Glutamatergic neuron (in vitro differentiated cells): ENCODE data around the gene PGP. TPM values are rescaled to one million over a fixed set of nuclear protein-coding genes. Genes with fewer than 3 reads are reported as not detected.

Experiments used
- DNase-seq: peaks from one replicate; pipeline ENCODE4 v3.0.0; 2022
- H3K27ac Mint-ChIP-seq: one replicate; pipeline ENCODE4 v1.8.0; 2020; ENCODE audit warnings: mild to moderate bottlenecking, mixed read lengths, inconsistent platforms; ENCODE audit not compliant: unreplicated experiment
- H3K27me3 Mint-ChIP-seq: one replicate; pipeline ENCODE4 v1.8.0; 2020; ENCODE audit warnings: mild to moderate bottlenecking, moderate library complexity, mixed read lengths, inconsistent platforms; ENCODE audit not compliant: unreplicated experiment
- H3K36me3 Mint-ChIP-seq: one replicate; pipeline ENCODE4 v1.8.0; 2020; ENCODE audit warnings: mild to moderate bottlenecking, mixed read lengths, inconsistent platforms; ENCODE audit not compliant: unreplicated experiment
- H3K4me1 Mint-ChIP-seq: one replicate; pipeline ENCODE4 v1.8.0; 2020; ENCODE audit warnings: mild to moderate bottlenecking, low read depth, mixed read lengths, inconsistent platforms; ENCODE audit not compliant: unreplicated experiment
- H3K4me3 Mint-ChIP-seq: one replicate; pipeline ENCODE4 v1.8.0; 2020; ENCODE audit warnings: mild to moderate bottlenecking, mixed read lengths, inconsistent platforms; ENCODE audit not compliant: unreplicated experiment
- H3K9me3 Mint-ChIP-seq: one replicate; pipeline ENCODE4 v1.8.0; 2020; ENCODE audit warnings: mild to moderate bottlenecking, moderate library complexity, mixed read lengths, inconsistent platforms; ENCODE audit not compliant: unreplicated experiment
- CTCF ChIP-seq: fragments of 200-600 bp; sonication (generic); IDR thresholded peaks from one replicate; pipeline ENCODE4 v1.5.0; 2021; ENCODE audit not compliant: partially characterized antibody, unreplicated experiment
- total RNA-seq: library from RNA; stranded (reverse); fragmentation: NEBNext Ultra II Directional; extraction: Animal tissue kit (Norgen Biotek cat#: 25700); gene quantifications from one replicate; pipeline ENCODE4 v1.2.1, GENCODE V29; 2021; ENCODE audit not compliant: unreplicated experiment

PGP gene
- total RNA-seq, 1 donor from 2014 or later = 33.9 TPM

- Mint-ChIP-seq H3K27ac (no peak overlapping the region), H3K9me3 (peaks cover 7% of the 10 kb centered on the region), H3K4me1 (peaks cover 16% of the 10 kb centered on the region), H3K27me3 (peaks cover 13% of the 10 kb centered on the region), H3K4me3 (no peak overlapping the region), H3K36me3 (no peaks in the 10 kb centered on the region)
- TF ChIP-seq CTCF = no peak
- DNase-seq = no peak
Observed at GRCh38 chr16:2210009-2210332, 4.7 kb downstream of the PGP start.

GRCh38 chr16:2209258-2210008 is 5.2 kb downstream of the PGP start:
- no peak overlapping the region for H3K27ac Mint-ChIP-seq
- no peaks in the 10 kb centered on the region for H3K36me3 Mint-ChIP-seq
- H3K27me3 Mint-ChIP-seq = peaks cover 13% of the 10 kb centered on the region
- H3K4me3 Mint-ChIP-seq = no peak overlapping the region
- peaks cover 8% of the 10 kb centered on the region for H3K9me3 Mint-ChIP-seq
- peaks cover 18% of the 10 kb centered on the region for H3K4me1 Mint-ChIP-seq
- no peak for TF ChIP-seq CTCF
- no peak for DNase-seq

- no peak overlapping the region for H3K4me3 Mint-ChIP-seq
- peaks cover 13% of the 10 kb centered on the region for H3K27me3 Mint-ChIP-seq
- peaks cover 10% of the 10 kb centered on the region for H3K9me3 Mint-ChIP-seq
- DNase-seq = no peak
- peaks cover 18% of the 10 kb centered on the region for H3K4me1 Mint-ChIP-seq
- TF ChIP-seq CTCF = no peak
- no peaks in the 10 kb centered on the region for H3K36me3 Mint-ChIP-seq
- H3K27ac Mint-ChIP-seq = no peak overlapping the region
Observed at GRCh38 chr16:2208772-2209171, 5.9 kb downstream of the PGP start.

- Mint-ChIP-seq H3K4me1 (peaks cover 14% of the 10 kb centered on the region), H3K9me3 (peaks cover 13% of the 10 kb centered on the region), H3K27me3 (peaks cover 11% of the 10 kb centered on the region), H3K4me3 (no peak overlapping the region), H3K36me3 (no peaks in the 10 kb centered on the region), H3K27ac (no peak overlapping the region)
- no peak for DNase-seq
- TF ChIP-seq CTCF = no peak
Observed at GRCh38 chr16:2208308-2208707, 6.3 kb downstream of the PGP start.

- H3K27me3 Mint-ChIP-seq = peaks cover 10% of the 10 kb centered on the region
- H3K36me3 Mint-ChIP-seq = no peaks in the 10 kb centered on the region
- no peak for DNase-seq
- H3K4me1 Mint-ChIP-seq = peaks cover 12% of the 10 kb centered on the region
- peak overlapping the region; percentile 59 for H3K27ac Mint-ChIP-seq
- H3K4me3 Mint-ChIP-seq = peak overlapping the region; percentile 56
- no peak for TF ChIP-seq CTCF
- H3K9me3 Mint-ChIP-seq = peaks cover 13% of the 10 kb centered on the region
Observed at GRCh38 chr16:2207872-2208271, 6.8 kb downstream of the PGP start.
